HEK293T (cell line): ENCODE data around the gene SLC43A2.

Experiments used
- CTCF ChIA-PET: fragments of 350-600 bp; formaldehyde crosslinking; extraction: SDS; loops from one replicate; lab custom pipeline; 2021; ENCODE audit warnings: antibody characterized with exemption, inconsistent platforms; lab: Yijun Ruan, JAX
- POLR2A ChIA-PET: fragments of 350-600 bp; formaldehyde crosslinking; extraction: SDS; loops from one replicate; lab custom pipeline; 2020; ENCODE audit warnings: antibody characterized with exemption, inconsistent platforms; lab: Yijun Ruan, JAX
- DNase-seq: peaks from one replicate; pipeline ENCODE4 v3.0.0; 2012; ENCODE audit warnings: mixed read lengths; ENCODE audit errors: extremely low spot score
- ARNT ChIP-seq: fragments of 450-650 bp; IDR thresholded peaks from 2 replicates; pipeline ENCODE4 v1.6.1; 2017; ENCODE audit warnings: mild to moderate bottlenecking
- BHLHE40 ChIP-seq: fragments of 450-650 bp; IDR thresholded peaks from 2 replicates; pipeline ENCODE4 v1.6.1; 2016; ENCODE audit warnings: mild to moderate bottlenecking, moderate library complexity, borderline replicate concordance
- CTBP1 ChIP-seq: fragments of 450-650 bp; IDR thresholded peaks from 2 replicates; pipeline ENCODE4 v1.6.1; 2016; ENCODE audit warnings: borderline replicate concordance
- ELF4 ChIP-seq: fragments of 450-650 bp; IDR thresholded peaks from 2 replicates; pipeline ENCODE4 v1.6.1; 2017; ENCODE audit warnings: antibody characterized with exemption
- FOXA1 ChIP-seq: fragments of 450-650 bp; IDR thresholded peaks from 2 replicates; pipeline ENCODE4 v1.6.1; 2016; ENCODE audit warnings: mild to moderate bottlenecking
- FOXK2 ChIP-seq: fragments of 450-650 bp; IDR thresholded peaks from 2 replicates; pipeline ENCODE4 v1.6.1; 2016; ENCODE audit warnings: mild to moderate bottlenecking
- FOXM1 ChIP-seq: fragments of 450-650 bp; IDR thresholded peaks from 2 replicates; pipeline ENCODE4 v1.6.1; 2017; ENCODE audit warnings: mild to moderate bottlenecking, borderline replicate concordance
- HDGF ChIP-seq: fragments of 450-650 bp; IDR thresholded peaks from 2 replicates; pipeline ENCODE4 v1.6.1; 2017; ENCODE audit warnings: antibody characterized with exemption, borderline replicate concordance
- L3MBTL2 ChIP-seq: fragments of 450-650 bp; conservative IDR thresholded peaks from 2 replicates; pipeline ENCODE4 v1.6.1; 2016; ENCODE audit warnings: mild to moderate bottlenecking
- LEF1 ChIP-seq: fragments of 450-650 bp; IDR thresholded peaks from 2 replicates; pipeline ENCODE4 v1.6.1; 2017; ENCODE audit warnings: mild to moderate bottlenecking, borderline replicate concordance
- NFRKB ChIP-seq: fragments of 450-650 bp; IDR thresholded peaks from 2 replicates; pipeline ENCODE4 v1.6.1; 2016; ENCODE audit warnings: mild to moderate bottlenecking, moderate library complexity
- PKNOX1 ChIP-seq: fragments of 450-650 bp; IDR thresholded peaks from 2 replicates; pipeline ENCODE4 v1.6.1; 2016
- SP1 ChIP-seq: fragments of 450-650 bp; IDR thresholded peaks from 2 replicates; pipeline ENCODE4 v1.6.1; 2017
- SUZ12 ChIP-seq: fragments of 450-650 bp; IDR thresholded peaks from 2 replicates; pipeline ENCODE4 v1.6.1; 2016; ENCODE audit warnings: mild to moderate bottlenecking
- TARDBP ChIP-seq: fragments of 450-650 bp; IDR thresholded peaks from 2 replicates; pipeline ENCODE4 v1.6.1; 2016
- ZNF384 ChIP-seq: fragments of 450-650 bp; IDR thresholded peaks from 2 replicates; pipeline ENCODE4 v1.6.1; 2016

Gene SLC43A2

GRCh38 chr17:1634841-1635650 lies 6.4 kb upstream of the SLC43A2 start:
- no peak for TF ChIP-seq ZNF384
- no peak for TF ChIP-seq SP1
- no peak for TF ChIP-seq LEF1
- TF ChIP-seq CTBP1, result no peak
- TF ChIP-seq BHLHE40, result no peak
- TF ChIP-seq PKNOX1, result no peak
- CTCF ChIA-PET, result no interaction called here
- no peak for DNase-seq
- POLR2A ChIA-PET, result no interaction called here

- DNase-seq, result no peak
- no peak for TF ChIP-seq ZNF384
- no peak for TF ChIP-seq FOXK2
- no peak for TF ChIP-seq SP1
- TF ChIP-seq TARDBP, result no peak
- no peak for TF ChIP-seq ARNT
- TF ChIP-seq HDGF, result no peak
- no peak for TF ChIP-seq SUZ12
- no peak for TF ChIP-seq FOXM1
- TF ChIP-seq ELF4, result no peak
- no peak for TF ChIP-seq BHLHE40
- no peak for TF ChIP-seq PKNOX1
- ChIA-PET POLR2A (interaction anchor here (1.6 to 3.1 kb wide), 3 partner anchors 12 to 59 kb away, joined by 6 to 18 read pairs (median 7); no protein-coding TSS in a partner anchor), CTCF (interaction anchor here (0.6 to 3.4 kb wide), 11 partner anchors 8 to 114 kb away, joined by 3 to 43 read pairs (median 3); partner anchors contain the start of genes INPP5K and SCARF1)
These were observed 2.0 kb upstream of the SLC43A2 start for GRCh38 chr17:1630662-1631061.

- DNase-seq, result peak; percentile 49
- POLR2A ChIA-PET, result interaction anchor here (1.6 to 3.1 kb wide), 3 partner anchors 11 to 58 kb away, joined by 6 to 18 read pairs (median 7); no protein-coding TSS in a partner anchor
- TF ChIP-seq NFRKB (no peak), FOXK2 (no peak), PKNOX1 (no peak), ZNF384 (no peak), HDGF (no peak)
- CTCF ChIA-PET, result interaction anchor here (0.6 to 3.4 kb wide), 14 partner anchors 9 to 205 kb away, joined by 3 to 43 read pairs (median 3); partner anchors contain the start of genes INPP5K, PITPNA and SCARF1
These were observed 1.1 kb upstream of the SLC43A2 start for GRCh38 chr17:1629504-1630310.

- ChIA-PET POLR2A (interaction anchor here (0.7 to 3.1 kb wide), 6 partner anchors 10 to 113 kb away, joined by 3 to 18 read pairs (median 6); partner anchors contain the start of gene INPP5K), CTCF (interaction anchor here (0.7 to 3.4 kb wide), 4 partner anchors 10 to 205 kb away, joined by 3 to 43 read pairs (median 6); no protein-coding TSS in a partner anchor)
- peak; percentile 95 for DNase-seq
- TF ChIP-seq L3MBTL2, result no peak
- TF ChIP-seq FOXM1, result peak; percentile 75; the same call in 1 of the 2 replicates
These were observed 346 bp upstream of the SLC43A2 start for GRCh38 chr17:1628856-1629503.

GRCh38 chr17:1627182-1627981 lies 1.3 kb downstream of the SLC43A2 start:
- DNase-seq, result no peak
- CTCF ChIA-PET, result interaction anchor here (1.2 to 3.4 kb wide), 3 partner anchors 9 to 53 kb away, joined by 4 to 43 read pairs (median 8); no protein-coding TSS in a partner anchor
- TF ChIP-seq SP1 (no peak), L3MBTL2 (no peak), ELF4 (no peak), ZNF384 (no peak), FOXA1 (no peak), FOXM1 (no peak), PKNOX1 (no peak), FOXK2 (no peak), HDGF (no peak), BHLHE40 (no peak), NFRKB (no peak)
- POLR2A ChIA-PET, result interaction anchor here (0.5 to 3.1 kb wide), 6 partner anchors 9 to 111 kb away, joined by 3 to 18 read pairs (median 4); partner anchors contain the start of gene INPP5K
